ENCODE measurements around the gene SSH3. TPM values are rescaled to one million over a fixed set of nuclear protein-coding genes. Genes with fewer than 3 reads are reported as not detected.

The SSH3 gene
- total RNA-seq, 1 donor from 2014 or later: 20.1 TPM

GRCh38 chr11:67269401-67270255 is 33.7 kb upstream of the SSH3 start:
- no peak overlapping the region for H2AFZ ChIP-seq (ENCODE audit: low read depth, low read length)
- peaks cover 33% of the 10 kb centered on the region for H3K4me1 ChIP-seq (ENCODE audit: insufficient read depth, low read length)
- DNase-seq (ENCODE audit: low read depth): no peak
- peak overlapping the region; percentile 40 for H3K9ac ChIP-seq (ENCODE audit: low read length)
- peaks cover 64% of the 10 kb centered on the region for H4K20me1 ChIP-seq (ENCODE audit: insufficient read depth, low read length)
- Mint-ChIP-seq H3K27ac (ENCODE audit: unreplicated experiment) (peak overlapping the region; percentile 37), H3K4me1 (ENCODE audit: low read depth, unreplicated experiment) (peaks cover 18% of the 10 kb centered on the region), H3K9me3 (ENCODE audit: unreplicated experiment) (no peaks in the 10 kb centered on the region), H3K36me3 (ENCODE audit: low read depth, unreplicated experiment) (peaks cover 4% of the 10 kb centered on the region), H3K27me3 (ENCODE audit: low read depth, unreplicated experiment) (no peaks in the 10 kb centered on the region), H3K4me3 (ENCODE audit: unreplicated experiment) (peak overlapping the region; percentile 68)
- no peak for FAIRE-seq
- H3K36me3 ChIP-seq (ENCODE audit: insufficient read depth, low read length): no peaks in the 10 kb centered on the region
- peaks cover 86% of the 10 kb centered on the region for H3K79me2 ChIP-seq (ENCODE audit: insufficient read depth, low read length)
- H3K4me2 ChIP-seq (ENCODE audit: low read length): peak overlapping the region; percentile 70
- H3K9me3 ChIP-seq (ENCODE audit: insufficient read depth, low read depth, low read length): no peaks in the 10 kb centered on the region
- H3K27ac ChIP-seq (ENCODE audit: low read depth, low read length): no peak overlapping the region
- TF ChIP-seq EZH2 (IDR thresholded peaks at IDR 0.05; ENCODE audit: insufficient read depth, low read length): no peak
- H3K27me3 ChIP-seq (ENCODE audit: insufficient read depth, low read length): no peaks in the 10 kb centered on the region
- H3K4me3 ChIP-seq (ENCODE audit: insufficient read depth, low read depth, low read length): no peak overlapping the region

- peaks cover 4% of the 10 kb centered on the region for H3K36me3 Mint-ChIP-seq (ENCODE audit: low read depth, unreplicated experiment)
- H3K4me2 ChIP-seq (ENCODE audit: low read length): peak overlapping the region; percentile 70
- H4K20me1 ChIP-seq (ENCODE audit: insufficient read depth, low read length): peaks cover 64% of the 10 kb centered on the region
- H3K9ac ChIP-seq (ENCODE audit: low read length): peak overlapping the region; percentile 40
- peaks cover 95% of the 10 kb centered on the region for H3K79me2 ChIP-seq (ENCODE audit: insufficient read depth, low read length)
- H3K36me3 ChIP-seq (ENCODE audit: insufficient read depth, low read length): no peaks in the 10 kb centered on the region
- DNase-seq (ENCODE audit: low read depth) (no peak), FAIRE-seq (no peak)
- H3K4me3 ChIP-seq (ENCODE audit: insufficient read depth, low read depth, low read length): no peak overlapping the region
- peaks cover 33% of the 10 kb centered on the region for H3K4me1 ChIP-seq (ENCODE audit: insufficient read depth, low read length)
- H2AFZ ChIP-seq (ENCODE audit: low read depth, low read length): peak overlapping the region; percentile 37
- peak overlapping the region; percentile 37 for H3K27ac Mint-ChIP-seq (ENCODE audit: unreplicated experiment)
- H3K27ac ChIP-seq (ENCODE audit: low read depth, low read length): no peak overlapping the region
- H3K9me3 Mint-ChIP-seq (ENCODE audit: unreplicated experiment): no peaks in the 10 kb centered on the region
- H3K4me3 Mint-ChIP-seq (ENCODE audit: unreplicated experiment): peak overlapping the region; percentile 68
- no peaks in the 10 kb centered on the region for H3K9me3 ChIP-seq (ENCODE audit: insufficient read depth, low read depth, low read length)
- H3K27me3 ChIP-seq (ENCODE audit: insufficient read depth, low read length): no peaks in the 10 kb centered on the region
- TF ChIP-seq EZH2 (IDR thresholded peaks at IDR 0.05; ENCODE audit: insufficient read depth, low read length): no peak
- no peak for TF ChIP-seq CTCF (IDR thresholded peaks at IDR 0.05; ENCODE audit: insufficient read depth, low read depth, low read length)
- no peaks in the 10 kb centered on the region for H3K27me3 Mint-ChIP-seq (ENCODE audit: low read depth, unreplicated experiment)
- peaks cover 18% of the 10 kb centered on the region for H3K4me1 Mint-ChIP-seq (ENCODE audit: low read depth, unreplicated experiment)
Observed at GRCh38 chr11:67270256-67271204, 32.8 kb upstream of the SSH3 start.

- Histone ChIP-seq H3K79me2 (ENCODE audit: insufficient read depth, low read length) (peaks cover 96% of the 10 kb centered on the region), H3K9me3 (ENCODE audit: insufficient read depth, low read depth, low read length) (no peaks in the 10 kb centered on the region), H3K4me2 (ENCODE audit: low read length) (no peak overlapping the region), H3K4me3 (ENCODE audit: insufficient read depth, low read depth, low read length) (no peak overlapping the region), H3K4me1 (ENCODE audit: insufficient read depth, low read length) (peaks cover 30% of the 10 kb centered on the region), H4K20me1 (ENCODE audit: insufficient read depth, low read length) (peaks cover 64% of the 10 kb centered on the region), H3K27me3 (ENCODE audit: insufficient read depth, low read length) (no peaks in the 10 kb centered on the region), H3K36me3 (ENCODE audit: insufficient read depth, low read length) (no peaks in the 10 kb centered on the region), H2AFZ (ENCODE audit: low read depth, low read length) (no peak overlapping the region), H3K27ac (ENCODE audit: low read depth, low read length) (no peak overlapping the region), H3K9ac (ENCODE audit: low read length) (no peak overlapping the region)
- H3K9me3 Mint-ChIP-seq (ENCODE audit: unreplicated experiment): no peaks in the 10 kb centered on the region
- peaks cover 18% of the 10 kb centered on the region for H3K4me1 Mint-ChIP-seq (ENCODE audit: low read depth, unreplicated experiment)
- no peak overlapping the region for H3K4me3 Mint-ChIP-seq (ENCODE audit: unreplicated experiment)
- no peak for TF ChIP-seq EZH2 (IDR thresholded peaks at IDR 0.05; ENCODE audit: insufficient read depth, low read length)
- no peak for TF ChIP-seq CTCF (IDR thresholded peaks at IDR 0.05; ENCODE audit: insufficient read depth, low read depth, low read length)
- H3K27ac Mint-ChIP-seq (ENCODE audit: unreplicated experiment): no peak overlapping the region
- DNase-seq (ENCODE audit: low read depth): no peak
- FAIRE-seq: no peak
- H3K36me3 Mint-ChIP-seq (ENCODE audit: low read depth, unreplicated experiment): peaks cover 4% of the 10 kb centered on the region
- H3K27me3 Mint-ChIP-seq (ENCODE audit: low read depth, unreplicated experiment): no peaks in the 10 kb centered on the region
Observed at GRCh38 chr11:67271205-67271540, 32.2 kb upstream of the SSH3 start.
